NCI-H2171 treated with DMSO at 0.1 percent for 48 hours (cell line): Measurements from ENCODE around the gene TRAPPC1.

Experiments
- DNase-seq: peaks from one replicate; lab custom pipeline; 2025; lab: John Stamatoyannopoulos, UW

The TRAPPC1 gene

GRCh38 chr17:7897773-7898172, 34.0 kb downstream of the TRAPPC1 start:
- DNase-seq = peak; percentile 15

DNA sequence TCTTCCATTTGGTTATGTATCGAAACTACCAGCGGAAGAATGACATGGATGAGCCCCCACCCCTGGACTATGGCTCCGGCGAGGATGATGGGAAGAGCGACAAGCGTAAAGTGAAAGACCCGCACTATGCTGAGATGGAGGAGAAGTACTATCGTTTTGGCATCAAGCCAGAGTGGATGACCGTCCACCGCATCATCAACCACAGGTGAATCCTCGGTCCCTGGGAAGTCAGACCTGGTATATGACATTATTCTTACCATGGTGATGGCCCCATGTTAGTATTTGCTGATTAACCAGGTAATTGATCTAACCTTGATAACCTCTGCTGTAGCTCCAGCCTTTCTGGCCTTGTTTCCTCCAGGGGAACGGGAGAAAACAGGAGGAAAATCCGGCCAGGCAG, 34.7 kb downstream of the TRAPPC1 start:
- DNase-seq = no peak

GRCh38 chr17:7894866-7895265, 36.9 kb downstream of the TRAPPC1 start:
- DNase-seq = no peak

DNA sequence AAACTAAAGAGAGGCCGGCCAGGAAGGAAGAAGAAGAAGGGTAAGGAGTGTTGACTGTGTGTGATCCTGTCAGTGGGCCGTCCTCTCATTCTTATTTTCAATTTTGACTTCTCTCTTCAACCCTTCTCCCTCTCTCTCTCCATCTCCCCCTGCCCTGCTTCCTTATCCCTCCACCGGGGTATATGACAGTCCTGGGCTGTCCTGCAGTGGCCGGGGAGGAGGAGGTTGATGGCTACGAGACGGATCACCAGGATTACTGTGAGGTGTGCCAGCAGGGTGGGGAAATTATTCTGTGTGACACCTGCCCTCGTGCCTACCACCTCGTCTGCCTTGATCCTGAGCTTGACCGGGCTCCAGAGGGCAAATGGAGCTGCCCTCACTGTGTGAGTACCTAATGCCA, 37.5 kb downstream of the TRAPPC1 start:
- no peak for DNase-seq

GRCh38 chr17:7893187-7893880, 38.4 kb downstream of the TRAPPC1 start:
- DNase-seq = no peak

- peak; percentile 92 for DNase-seq
Measured at GRCh38 chr17:7889166-7889955, 42.4 kb downstream of the TRAPPC1 start.

GRCh38 chr17:7888184-7888920, 43.4 kb downstream of the TRAPPC1 start, which contains the start of gene CHD3:
CHD3 (plus strand) TSS chr17:7888789; CDS start chr17:7889001, 212 bp downstream.
- DNase-seq = peak; percentile 72

GRCh38 chr17:7887482-7888183, 44.1 kb downstream of the TRAPPC1 start:
- DNase-seq = peak; percentile 100

DNA sequence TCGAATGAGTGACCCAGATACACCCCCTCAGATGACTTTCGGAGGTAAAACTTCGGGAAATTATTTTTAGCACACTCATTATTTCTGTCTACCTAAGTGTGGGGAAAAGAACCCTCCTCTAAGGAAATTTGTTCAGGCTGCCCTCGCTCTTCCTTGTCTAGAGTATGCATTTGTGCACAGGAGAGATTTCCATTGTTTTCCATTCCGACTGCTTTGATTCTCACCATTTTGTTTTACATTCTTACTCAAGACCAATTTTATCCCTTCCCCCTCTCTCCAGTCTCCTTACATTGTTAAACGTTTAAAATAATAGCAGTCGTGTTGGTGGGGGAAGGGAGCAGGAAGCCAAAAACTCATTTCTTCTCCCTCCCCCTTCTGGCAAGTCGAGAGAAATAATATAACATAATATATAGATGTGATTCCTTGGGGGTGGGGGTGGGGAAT, 44.7 kb downstream of the TRAPPC1 start:
- DNase-seq = no peak

DNA sequence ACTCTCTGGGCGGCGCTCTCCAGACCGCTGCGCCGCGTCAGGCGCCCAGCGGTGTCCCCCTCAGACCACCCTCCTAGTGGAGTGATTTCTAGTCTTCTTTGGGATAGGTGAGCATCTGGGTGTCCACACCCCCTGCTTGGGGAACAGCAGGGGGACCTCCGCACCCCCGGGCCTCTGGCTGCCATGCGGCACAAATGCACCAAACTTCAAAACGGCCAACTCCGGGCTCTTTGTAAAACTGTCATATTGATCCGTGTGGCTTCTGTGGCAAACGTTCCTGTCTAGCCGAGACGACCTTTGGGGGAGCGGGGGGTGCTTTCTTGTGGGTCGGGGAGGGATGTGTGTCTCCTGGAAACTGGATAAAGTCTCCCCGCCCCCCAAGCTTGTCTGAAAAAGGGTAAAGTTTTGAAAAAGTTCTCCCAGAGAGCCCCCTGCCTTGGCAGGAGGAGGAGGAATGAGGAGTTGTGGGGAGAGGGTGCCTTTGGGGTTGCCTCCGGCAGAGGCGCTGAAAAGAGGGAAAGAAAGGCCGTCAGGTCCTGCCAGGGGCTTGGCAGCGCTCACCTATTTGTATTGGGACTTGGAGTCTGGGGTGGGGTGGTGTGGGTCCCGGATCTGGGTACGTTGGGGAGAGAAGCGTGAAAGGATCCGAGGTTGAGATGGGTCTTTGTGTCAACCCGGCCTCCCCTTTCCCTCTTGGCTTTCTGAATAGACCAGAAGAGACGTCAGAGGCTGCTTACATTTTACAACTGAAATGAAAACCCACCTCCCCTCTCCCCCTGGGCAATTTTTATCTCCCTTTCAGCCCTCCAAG, 45.3 kb downstream of the TRAPPC1 start:
- peak; percentile 67 for DNase-seq

- DNase-seq = peak; percentile 52
Measured at GRCh38 chr17:7885367-7886226, 46.1 kb downstream of the TRAPPC1 start.

- no peak for DNase-seq
Measured at GRCh38 chr17:7884581-7885366, 47.0 kb downstream of the TRAPPC1 start.

GRCh38 chr17:7883781-7884386, 47.9 kb downstream of the TRAPPC1 start:
- DNase-seq = peak; percentile 74

- peak; percentile 71 for DNase-seq
Measured at GRCh38 chr17:7882629-7883028, 49.1 kb downstream of the TRAPPC1 start.

- DNase-seq = peak; percentile 92
Measured at GRCh38 chr17:7882068-7882467, 49.7 kb downstream of the TRAPPC1 start.

DNA sequence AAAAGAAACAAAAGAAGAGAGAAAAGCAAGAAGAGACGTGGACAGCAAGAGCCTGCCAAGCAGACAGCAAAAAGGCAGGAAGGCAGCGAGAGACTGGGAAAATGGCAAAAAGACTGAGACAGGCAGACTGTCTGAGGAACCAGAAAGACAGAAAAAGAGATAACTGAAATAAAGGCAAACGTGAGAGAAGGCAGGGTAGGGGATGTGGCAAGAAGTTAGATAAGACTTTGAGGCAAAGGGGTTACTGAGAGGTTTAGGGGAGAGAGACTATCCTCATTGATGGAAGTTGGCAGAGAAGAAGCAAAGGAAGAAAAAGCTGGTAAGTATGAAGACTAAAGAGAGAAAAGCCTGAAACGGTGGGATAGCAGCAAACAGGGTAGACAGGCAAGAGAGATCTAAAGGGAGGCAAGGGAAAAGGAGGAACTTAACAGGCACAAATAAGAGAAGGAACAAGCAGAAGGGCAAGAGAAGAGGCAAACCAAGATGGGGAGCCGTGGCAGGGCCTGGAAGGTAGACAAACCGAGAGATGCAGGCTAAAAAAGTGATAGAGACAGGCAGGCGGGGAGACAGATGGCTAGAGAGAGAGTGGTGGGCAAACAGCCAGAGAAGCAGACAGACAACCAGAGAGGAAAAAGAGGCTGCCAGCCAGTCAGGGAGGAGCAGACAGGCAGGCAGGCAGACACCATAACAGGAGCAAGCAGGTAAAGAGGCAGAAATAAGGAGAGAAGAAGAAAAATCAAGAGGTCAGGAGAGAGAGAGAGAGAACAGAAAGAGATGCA, 50.3 kb downstream of the TRAPPC1 start:
- peak; percentile 98 for DNase-seq
